ENCODE measurements around the gene SMIM28.

The SMIM28 gene

GRCh38 chr6:138377844-138378243, at the start of gene SMIM28:
Gene SMIM28, plus strand, starts transcription at chr6:138377905. Its CDS starts 168 bp downstream, at chr6:138378073.
- H3K9me3 ChIP-seq, result no peaks in the 10 kb centered on the region
- no peaks in the 10 kb centered on the region for H3K4me1 ChIP-seq
- TF ChIP-seq CTCF (IDR thresholded peaks at IDR 0.05), result no peak
- no peak within 1 kb of the TSS for H3K4me3 ChIP-seq
- no peaks in the 10 kb centered on the region for H3K36me3 ChIP-seq
- no peak within 1 kb of the TSS for H3K27ac ChIP-seq
- H3K27me3 ChIP-seq, result peaks cover 0 to 3% of the 10 kb centered on the region in 2 donors
- intact Hi-C loops (cut with DNase I; ENCODE audit: low total_unique reads), result no loop called here
- no peak for DNase-seq

DNA sequence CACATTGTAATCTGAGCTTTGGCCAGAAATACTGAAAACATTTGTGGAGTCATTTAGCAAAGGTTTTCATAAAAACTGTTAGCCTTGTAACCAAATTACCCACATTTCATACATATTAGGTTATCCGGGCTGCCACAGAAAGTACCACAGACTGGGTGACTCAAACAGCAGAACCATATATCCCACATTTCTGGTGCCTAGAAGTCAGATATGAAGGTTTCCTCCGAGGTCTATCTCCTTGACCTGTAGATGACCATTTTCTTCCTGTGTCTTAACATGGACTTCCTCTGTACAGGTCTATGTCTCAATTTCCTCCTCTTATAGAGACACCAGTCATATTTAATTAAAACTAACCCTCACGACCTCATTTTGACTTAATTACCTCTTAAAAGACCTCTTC, 49.5 kb upstream of the SMIM28 start:
- TF ChIP-seq CTCF (IDR thresholded peaks at IDR 0.05), result no peak
- intact Hi-C loops (cut with DNase I; ENCODE audit: low total_unique reads), result no loop called here
- Histone ChIP-seq H3K27ac (no peak overlapping the region), H3K9me3 (no peaks in the 10 kb centered on the region), H3K36me3 (peaks cover 0 to 7% (median 0%) of the 10 kb centered on the region in 3 donors), H3K4me3 (no peak overlapping the region), H3K27me3 (no peaks in the 10 kb centered on the region), H3K4me1 (no peaks in the 10 kb centered on the region)
- DNase-seq, result no peak

- intact Hi-C loops (cut with DNase I; ENCODE audit: low total_unique reads), result no loop called here
Measured at GRCh38 chr6:138330763-138331162, 46.9 kb upstream of the SMIM28 start.

DNA sequence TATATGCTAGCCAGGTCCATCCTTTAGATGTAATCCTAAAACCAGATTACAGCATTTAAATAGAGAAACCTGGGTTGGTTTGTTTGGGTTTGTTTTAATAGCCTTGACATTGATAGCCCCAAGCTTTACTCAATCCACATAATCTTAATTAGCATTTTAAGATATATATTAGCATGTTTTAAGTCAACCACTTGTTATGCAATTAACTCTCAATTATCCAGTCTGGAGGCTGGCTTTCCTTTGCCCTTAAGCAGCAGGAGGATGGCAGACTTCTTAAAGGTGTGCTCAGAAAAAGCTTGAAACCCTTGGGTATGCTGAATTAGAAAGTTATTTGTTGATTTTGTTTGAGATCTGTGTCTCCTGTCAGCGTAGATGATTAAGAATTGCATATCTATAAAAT, 46.3 kb upstream of the SMIM28 start:
- TF ChIP-seq CTCF (IDR thresholded peaks at IDR 0.05), result no peak
- H3K27ac ChIP-seq, result no peak overlapping the region
- no peak for DNase-seq
- H3K9me3 ChIP-seq, result no peaks in the 10 kb centered on the region
- no peaks in the 10 kb centered on the region for H3K27me3 ChIP-seq
- H3K36me3 ChIP-seq, result peaks cover 0 to 11% (median 0%) of the 10 kb centered on the region in 3 donors
- no peaks in the 10 kb centered on the region for H3K4me1 ChIP-seq
- intact Hi-C loops (cut with DNase I; ENCODE audit: low total_unique reads), result no loop called here
- H3K4me3 ChIP-seq, result no peak overlapping the region

More at GRCh38 chr6:138330763-138331162, 46.9 kb upstream of the SMIM28 start:
- no peak for DNase-seq
- peaks cover 0 to 11% (median 0%) of the 10 kb centered on the region in 3 donors for H3K36me3 ChIP-seq
- H3K9me3 ChIP-seq, result no peaks in the 10 kb centered on the region
- TF ChIP-seq CTCF (IDR thresholded peaks at IDR 0.05), result no peak
- no peak overlapping the region for H3K4me3 ChIP-seq
- no peaks in the 10 kb centered on the region for H3K4me1 ChIP-seq
- H3K27me3 ChIP-seq, result no peaks in the 10 kb centered on the region
- no peak overlapping the region for H3K27ac ChIP-seq

DNA sequence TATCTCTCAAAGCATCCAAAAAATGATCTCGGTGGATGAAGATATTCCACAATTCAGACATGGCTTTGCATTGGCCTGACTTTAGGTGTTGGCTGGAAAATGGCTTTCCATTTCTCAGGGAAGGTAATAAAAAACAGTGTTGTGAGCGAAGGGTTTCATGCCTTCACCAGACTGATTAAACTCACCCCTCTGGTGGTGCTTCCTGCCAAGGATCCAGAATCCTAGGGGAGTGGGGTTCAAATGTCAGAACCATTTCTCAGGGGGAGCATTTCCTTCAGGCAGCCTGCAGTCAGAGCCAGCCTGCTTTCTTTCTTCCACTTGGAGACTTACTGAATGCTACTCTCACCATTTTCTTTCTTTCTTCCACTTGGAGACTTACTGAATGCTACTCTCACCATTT, 45.7 kb upstream of the SMIM28 start:
- intact Hi-C loops (cut with DNase I; ENCODE audit: low total_unique reads), result no loop called here

More for the DNA sequence above, 45.7 kb upstream of the SMIM28 start:
- Histone ChIP-seq H3K4me1 (no peaks in the 10 kb centered on the region), H3K4me3 (no peak overlapping the region), H3K27ac (no peak overlapping the region), H3K27me3 (no peaks in the 10 kb centered on the region), H3K9me3 (no peaks in the 10 kb centered on the region), H3K36me3 (peaks cover 0 to 11% (median 0%) of the 10 kb centered on the region in 3 donors)
- TF ChIP-seq CTCF (IDR thresholded peaks at IDR 0.05), result no peak
- no peak for DNase-seq
